K562 (cell line): ENCODE measurements around the gene DNAJB6.

Experiments used
- EZH2 ChIP-seq: IDR thresholded peaks from 2 replicates; pipeline ENCODE4 v1.6.1; 2012; ENCODE audit warnings: low read depth, mild to moderate bottlenecking, inconsistent platforms, low read length, borderline replicate concordance
- FOXJ3 ChIP-seq: sonication (generic); formaldehyde crosslinking; IDR thresholded peaks from 2 replicates; pipeline ENCODE4 v1.4.0; 2020; ENCODE audit warnings: mild to moderate bottlenecking, missing genetic modification reagents

GRCh38 chr7:157306846-157307838 lies 29.7 kb upstream of the DNAJB6 start:
- TF ChIP-seq EZH2 (no peak), FOXJ3 (CRISPR knock-in tag) (no peak)
